ENCODE measurements around the gene DOK3. TPM values are rescaled to one million over a fixed set of nuclear protein-coding genes. Genes with fewer than 3 reads are reported as not detected.

DOK3 gene
- total RNA-seq, 2 experiments from 2014 or later, result 7.3 to 7.8 TPM

- ATAC-seq, result no peak
- Mint-ChIP-seq H3K27ac (no peak overlapping the region), H3K27me3 (ENCODE audit: low read depth) (peaks cover 2% of the 10 kb centered on the region), H3K4me1 (ENCODE audit: low read depth) (peaks cover 46% of the 10 kb centered on the region), H3K9me3 (ENCODE audit: insufficient read depth) (no peaks in the 10 kb centered on the region), H3K4me3 (no peak overlapping the region), H3K36me3 (ENCODE audit: low read depth) (peaks cover 14% of the 10 kb centered on the region)
- POLR2A ChIA-PET, result interaction anchor here (1.0 to 7.2 kb wide), 4 partner anchors 10 to 55 kb away, joined by 3 to 54 read pairs (median 4); no protein-coding TSS in a partner anchor
- CTCF ChIA-PET, result interaction anchor here (0.8 to 8.6 kb wide), 28 partner anchors 8 to 156 kb away, joined by 3 to 337 read pairs (median 7); partner anchors contain the start of genes LMAN2, PDLIM7 and PFN3
- no peak for DNase-seq
Measured at GRCh38 chr5:177457852-177458681, 51.6 kb downstream of the DOK3 start.

- Mint-ChIP-seq H3K9me3 (ENCODE audit: insufficient read depth) (no peaks in the 10 kb centered on the region), H3K4me3 (peak overlapping the region; percentile 49), H3K27me3 (ENCODE audit: low read depth) (peaks cover 3% of the 10 kb centered on the region), H3K36me3 (ENCODE audit: low read depth) (peaks cover 14% of the 10 kb centered on the region), H3K27ac (peak overlapping the region; percentile 61), H3K4me1 (ENCODE audit: low read depth) (peaks cover 39% of the 10 kb centered on the region)
- DNase-seq, result peak; percentile 74
- ChIA-PET CTCF (interaction anchor here (0.7 to 8.6 kb wide), 34 partner anchors 9 to 344 kb away, joined by 3 to 337 read pairs (median 7); partner anchors contain the start of genes LMAN2, PDLIM7 and PFN3), POLR2A (interaction anchor here (1.0 to 7.2 kb wide), 3 partner anchors 12 to 54 kb away, joined by 4 to 54 read pairs (median 4); no protein-coding TSS in a partner anchor)
- ATAC-seq, result peak; percentile 11
Measured at GRCh38 chr5:177456976-177457851, 52.4 kb downstream of the DOK3 start.

- Mint-ChIP-seq H3K9me3 (ENCODE audit: insufficient read depth) (no peaks in the 10 kb centered on the region), H3K27ac (peak overlapping the region; percentile 86), H3K27me3 (ENCODE audit: low read depth) (peaks cover 3% of the 10 kb centered on the region), H3K4me3 (peak overlapping the region; percentile 76), H3K4me1 (ENCODE audit: low read depth) (peaks cover 36% of the 10 kb centered on the region), H3K36me3 (ENCODE audit: low read depth) (peaks cover 12% of the 10 kb centered on the region)
- no peak for DNase-seq
- ChIA-PET POLR2A (interaction anchor here (7.2 kb wide), 1 partner anchor 53 kb away, joined by 54 read pairs; no protein-coding TSS in a partner anchor), CTCF (interaction anchor here (0.7 to 8.6 kb wide), 24 partner anchors 8 to 343 kb away, joined by 3 to 337 read pairs (median 8); partner anchors contain the start of genes LMAN2, PDLIM7 and PFN3)
- no peak for ATAC-seq
Measured at GRCh38 chr5:177456591-177456964, 53.0 kb downstream of the DOK3 start.

GRCh38 chr5:177455661-177456590 is 53.7 kb downstream of the DOK3 start:
- H3K36me3 Mint-ChIP-seq (ENCODE audit: low read depth), result peaks cover 9% of the 10 kb centered on the region
- POLR2A ChIA-PET, result interaction anchor here (0.6 to 19.4 kb wide), 12 partner anchors 7 to 146 kb away, joined by 3 to 245 read pairs (median 4); partner anchors contain the start of genes GRK6 and PRR7
- H3K9me3 Mint-ChIP-seq (ENCODE audit: insufficient read depth), result no peaks in the 10 kb centered on the region
- peak; percentile 96 for DNase-seq
- H3K4me3 Mint-ChIP-seq, result peak overlapping the region; percentile 76
- peak; percentile 37 for ATAC-seq
- H3K27ac Mint-ChIP-seq, result peak overlapping the region; percentile 86
- H3K27me3 Mint-ChIP-seq (ENCODE audit: low read depth), result peaks cover 3% of the 10 kb centered on the region
- peaks cover 32% of the 10 kb centered on the region for H3K4me1 Mint-ChIP-seq (ENCODE audit: low read depth)
- CTCF ChIA-PET, result interaction anchor here (0.6 to 8.6 kb wide), 40 partner anchors 9 to 343 kb away, joined by 3 to 337 read pairs (median 10); partner anchors contain the start of genes F12, GRK6, LMAN2 and PDLIM7

GRCh38 chr5:177455036-177455660 is 54.5 kb downstream of the DOK3 start:
- H3K27me3 Mint-ChIP-seq (ENCODE audit: low read depth), result peaks cover 3% of the 10 kb centered on the region
- peaks cover 32% of the 10 kb centered on the region for H3K4me1 Mint-ChIP-seq (ENCODE audit: low read depth)
- ChIA-PET POLR2A (interaction anchor here (0.6 to 19.4 kb wide), 12 partner anchors 8 to 146 kb away, joined by 3 to 245 read pairs (median 4); partner anchors contain the start of genes GRK6 and PRR7), CTCF (interaction anchor here (0.6 to 8.6 kb wide), 38 partner anchors 9 to 918 kb away, joined by 3 to 337 read pairs (median 8); partner anchors contain the start of genes F12, GRK6, LMAN2 and PDLIM7)
- peaks cover 7% of the 10 kb centered on the region for H3K36me3 Mint-ChIP-seq (ENCODE audit: low read depth)
- peak overlapping the region; percentile 75 for H3K27ac Mint-ChIP-seq
- H3K4me3 Mint-ChIP-seq, result peak overlapping the region; percentile 76
- ATAC-seq (peak; percentile 72), DNase-seq (peak; percentile 94)
- no peaks in the 10 kb centered on the region for H3K9me3 Mint-ChIP-seq (ENCODE audit: insufficient read depth)

- H3K9me3 Mint-ChIP-seq (ENCODE audit: insufficient read depth), result no peaks in the 10 kb centered on the region
- ChIA-PET CTCF (interaction anchor here (0.6 to 8.6 kb wide), 35 partner anchors 9 to 917 kb away, joined by 3 to 337 read pairs (median 8); partner anchors contain the start of genes DDX41, F12, GRK6 and LMAN2), POLR2A (interaction anchor here (1.0 to 19.4 kb wide), 11 partner anchors 9 to 145 kb away, joined by 3 to 245 read pairs (median 5); partner anchors contain the start of genes GRK6 and PRR7)
- H3K27ac Mint-ChIP-seq, result peak overlapping the region; percentile 75
- ATAC-seq (peak; percentile 50), DNase-seq (peak; percentile 94)
- peaks cover 7% of the 10 kb centered on the region for H3K36me3 Mint-ChIP-seq (ENCODE audit: low read depth)
- H3K4me1 Mint-ChIP-seq (ENCODE audit: low read depth), result peaks cover 30% of the 10 kb centered on the region
- H3K4me3 Mint-ChIP-seq, result peak overlapping the region; percentile 78
- peaks cover 3% of the 10 kb centered on the region for H3K27me3 Mint-ChIP-seq (ENCODE audit: low read depth)
Measured at GRCh38 chr5:177454397-177455035, 55.1 kb downstream of the DOK3 start.

GRCh38 chr5:177453852-177454396 is 55.7 kb downstream of the DOK3 start:
- Mint-ChIP-seq H3K36me3 (ENCODE audit: low read depth) (peaks cover 7% of the 10 kb centered on the region), H3K27me3 (ENCODE audit: low read depth) (peaks cover 3% of the 10 kb centered on the region), H3K4me3 (peak overlapping the region; percentile 78), H3K4me1 (ENCODE audit: low read depth) (peaks cover 30% of the 10 kb centered on the region), H3K27ac (peak overlapping the region; percentile 77), H3K9me3 (ENCODE audit: insufficient read depth) (no peaks in the 10 kb centered on the region)
- ChIA-PET POLR2A (interaction anchor here (1.1 to 19.4 kb wide), 5 partner anchors 8 to 64 kb away, joined by 3 to 245 read pairs (median 21); partner anchors contain the start of genes GRK6 and PRR7), CTCF (interaction anchor here (1.1 to 8.6 kb wide), 19 partner anchors 9 to 145 kb away, joined by 3 to 337 read pairs (median 16); partner anchors contain the start of genes DDX41, GRK6, PDLIM7 and PFN3)
- ATAC-seq (no peak), DNase-seq (no peak)

- ChIA-PET CTCF (interaction anchor here (0.6 to 8.6 kb wide), 18 partner anchors 8 to 144 kb away, joined by 3 to 337 read pairs (median 5); partner anchors contain the start of genes DDX41, GRK6, PFN3 and PRR7), POLR2A (interaction anchor here (1.1 to 19.4 kb wide), 5 partner anchors 19 to 63 kb away, joined by 3 to 245 read pairs (median 21); partner anchors contain the start of gene GRK6)
- H3K27ac Mint-ChIP-seq, result no peak overlapping the region
- DNase-seq (no peak), ATAC-seq (no peak)
- H3K36me3 Mint-ChIP-seq (ENCODE audit: low read depth), result peaks cover 9% of the 10 kb centered on the region
- peaks cover 38% of the 10 kb centered on the region for H3K4me1 Mint-ChIP-seq (ENCODE audit: low read depth)
- H3K4me3 Mint-ChIP-seq, result peak overlapping the region; percentile 78
- H3K9me3 Mint-ChIP-seq (ENCODE audit: insufficient read depth), result no peaks in the 10 kb centered on the region
- H3K27me3 Mint-ChIP-seq (ENCODE audit: low read depth), result peaks cover 9% of the 10 kb centered on the region
Measured at GRCh38 chr5:177452688-177453638, 56.7 kb downstream of the DOK3 start.

All from activated CD8-positive, alpha-beta T cell treated with anti-CD3 and anti-CD28 coated beads, Interleukin-2, amount 10 ng/mL, durations not matched to agents 7 days and 5 days (primary cell).